ENCODE measurements around the gene CDSN.
"Not testable (repeated sequence)": the region's sequence is repeated elsewhere in the genome, so short reads cannot be mapped to it uniquely, and the experiment has no call there.

Gene CDSN

GRCh38 chr6:31165986-31166385 is 45.7 kb upstream of the CDSN start:
- TF ChIP-seq CTCF (conservative IDR thresholded peaks at IDR 0.05; ENCODE audit: low read length) (no peak), EZH2phosphoT487 (IDR thresholded peaks at IDR 0.05; ENCODE audit: borderline replicate concordance) (no peak)
- Histone ChIP-seq H3K4me1 (ENCODE audit: insufficient read depth, low read length, poor library complexity, severe bottlenecking) (peaks cover 22% of the 10 kb centered on the region), H3K9ac (ENCODE audit: low read depth, low read length, poor library complexity, severe bottlenecking) (no peak overlapping the region), H4K20me1 (ENCODE audit: insufficient read depth, low read length, poor library complexity, severe bottlenecking) (no peaks in the 10 kb centered on the region), H2AFZ (ENCODE audit: low read length) (no peak overlapping the region), H3K9me3 (ENCODE audit: insufficient read depth, low read depth, low read length) (no peaks in the 10 kb centered on the region), H3K79me2 (ENCODE audit: insufficient read depth, low read length) (peaks cover 20% of the 10 kb centered on the region), H3K27me3 (ENCODE audit: insufficient read depth, low read length, poor library complexity, severe bottlenecking) (no peaks in the 10 kb centered on the region), H3K9me2 (replicated peaks; ENCODE audit: low read depth, low read length) (no peaks in the 10 kb centered on the region), H3F3A (ENCODE audit: low read depth) (no peaks in the 10 kb centered on the region), H3K4me3 (ENCODE audit: low read length, poor library complexity, severe bottlenecking) (no peak overlapping the region), H3K4me2 (ENCODE audit: low read depth, low read length, poor library complexity, severe bottlenecking) (no peak overlapping the region), H3K36me3 (ENCODE audit: insufficient read depth, low read length) (no peaks in the 10 kb centered on the region; the same call in 1 of the 2 replicates)

- H3K4me2 ChIP-seq (ENCODE audit: low read depth, low read length, poor library complexity, severe bottlenecking); H4K20me1 ChIP-seq (ENCODE audit: insufficient read depth, low read length, poor library complexity, severe bottlenecking); H3F3A ChIP-seq (ENCODE audit: low read depth); H3K4me3 ChIP-seq (ENCODE audit: low read length, poor library complexity, severe bottlenecking); H3K9ac ChIP-seq (ENCODE audit: low read depth, low read length, poor library complexity, severe bottlenecking); H3K9me3 ChIP-seq (ENCODE audit: insufficient read depth, low read depth, low read length); H3K36me3 ChIP-seq (ENCODE audit: insufficient read depth, low read length); H3K9me2 ChIP-seq (replicated peaks; ENCODE audit: low read depth, low read length); H2AFZ ChIP-seq (ENCODE audit: low read length); H3K27me3 ChIP-seq (ENCODE audit: insufficient read depth, low read length, poor library complexity, severe bottlenecking): not testable (repeated sequence)
- H3K79me2 ChIP-seq (ENCODE audit: insufficient read depth, low read length) = peaks cover 27% of the 10 kb centered on the region
- peaks cover 22% of the 10 kb centered on the region for H3K4me1 ChIP-seq (ENCODE audit: insufficient read depth, low read length, poor library complexity, severe bottlenecking)
Measured at GRCh38 chr6:31165064-31165832, 45.0 kb upstream of the CDSN start.

GRCh38 chr6:31164475-31165063 is 44.3 kb upstream of the CDSN start:
- not testable (repeated sequence) for H3K27me3 ChIP-seq (ENCODE audit: insufficient read depth, low read length, poor library complexity, severe bottlenecking); H3K9me3 ChIP-seq (ENCODE audit: insufficient read depth, low read depth, low read length); H3K9ac ChIP-seq (ENCODE audit: low read depth, low read length, poor library complexity, severe bottlenecking); H4K20me1 ChIP-seq (ENCODE audit: insufficient read depth, low read length, poor library complexity, severe bottlenecking); H3K9me2 ChIP-seq (replicated peaks; ENCODE audit: low read depth, low read length); H3K36me3 ChIP-seq (ENCODE audit: insufficient read depth, low read length); H2AFZ ChIP-seq (ENCODE audit: low read length); H3K4me3 ChIP-seq (ENCODE audit: low read length, poor library complexity, severe bottlenecking); H3F3A ChIP-seq (ENCODE audit: low read depth); H3K4me2 ChIP-seq (ENCODE audit: low read depth, low read length, poor library complexity, severe bottlenecking)
- H3K4me1 ChIP-seq (ENCODE audit: insufficient read depth, low read length, poor library complexity, severe bottlenecking) = peaks cover 29% of the 10 kb centered on the region
- H3K79me2 ChIP-seq (ENCODE audit: insufficient read depth, low read length) = peaks cover 34% of the 10 kb centered on the region

- Histone ChIP-seq H4K20me1 (ENCODE audit: insufficient read depth, low read length, poor library complexity, severe bottlenecking) (peaks cover 7% of the 10 kb centered on the region), H3K9me2 (replicated peaks; ENCODE audit: low read depth, low read length) (no peaks in the 10 kb centered on the region), H3K79me2 (ENCODE audit: insufficient read depth, low read length) (peaks cover 41% of the 10 kb centered on the region), H3K36me3 (ENCODE audit: insufficient read depth, low read length) (no peaks in the 10 kb centered on the region; the same call in 1 of the 2 replicates), H3K4me2 (ENCODE audit: low read depth, low read length, poor library complexity, severe bottlenecking) (no peak overlapping the region), H2AFZ (ENCODE audit: low read length) (no peak overlapping the region), H3F3A (ENCODE audit: low read depth) (no peaks in the 10 kb centered on the region), H3K4me1 (ENCODE audit: insufficient read depth, low read length, poor library complexity, severe bottlenecking) (peaks cover 32% of the 10 kb centered on the region), H3K9me3 (ENCODE audit: insufficient read depth, low read depth, low read length) (no peaks in the 10 kb centered on the region), H3K9ac (ENCODE audit: low read depth, low read length, poor library complexity, severe bottlenecking) (no peak overlapping the region), H3K27me3 (ENCODE audit: insufficient read depth, low read length, poor library complexity, severe bottlenecking) (no peaks in the 10 kb centered on the region), H3K4me3 (ENCODE audit: low read length, poor library complexity, severe bottlenecking) (no peak overlapping the region)
- TF ChIP-seq EZH2phosphoT487 (IDR thresholded peaks at IDR 0.05; ENCODE audit: borderline replicate concordance) (no peak), CTCF (conservative IDR thresholded peaks at IDR 0.05; ENCODE audit: low read length) (no peak)
Measured at GRCh38 chr6:31163922-31164321, 43.7 kb upstream of the CDSN start.

Measured in Loucy (cell line).